Measurements from ENCODE around the gene MECR.

Gene MECR

GRCh38 chr1:29180497-29181412 is 50.0 kb downstream of the MECR start:
- DNase-seq (ENCODE audit: extremely low read depth, insufficient read length), result no peak
- peak overlapping the region; percentile 99 for H3K4me3 ChIP-seq (replicated peaks; ENCODE audit: low read depth, low read length)
- H3K27me3 ChIP-seq (replicated peaks; ENCODE audit: control insufficient read depth, insufficient read depth, low read length), result no peaks in the 10 kb centered on the region
- H3K36me3 ChIP-seq (ENCODE audit: control insufficient read depth, insufficient read depth, low read length), result 0 out of 2 replicates have a peak, but pooled peaks cover 2% of the 10 kb centered on the region
- TF ChIP-seq CTCF (IDR thresholded peaks at IDR 0.05; ENCODE audit: insufficient read depth, low read length, poor library complexity, severe bottlenecking), result no peak

GRCh38 chr1:29179641-29180184 is 51.0 kb downstream of the MECR start:
- 0 out of 2 replicates have a peak, but pooled peaks cover 2% of the 10 kb centered on the region for H3K36me3 ChIP-seq (ENCODE audit: control insufficient read depth, insufficient read depth, low read length)
- no peaks in the 10 kb centered on the region for H3K27me3 ChIP-seq (replicated peaks; ENCODE audit: control insufficient read depth, insufficient read depth, low read length)
- TF ChIP-seq CTCF (IDR thresholded peaks at IDR 0.05; ENCODE audit: insufficient read depth, low read length, poor library complexity, severe bottlenecking), result no peak
- H3K4me3 ChIP-seq (replicated peaks; ENCODE audit: low read depth, low read length), result peak overlapping the region; percentile 99
- DNase-seq (ENCODE audit: extremely low read depth, insufficient read length), result no peak

GRCh38 chr1:29177022-29177705 is 53.6 kb downstream of the MECR start:
- no peak for TF ChIP-seq CTCF (IDR thresholded peaks at IDR 0.05; ENCODE audit: insufficient read depth, low read length, poor library complexity, severe bottlenecking)
- DNase-seq (ENCODE audit: extremely low read depth, insufficient read length), result no peak
- no peak overlapping the region for H3K4me3 ChIP-seq (replicated peaks; ENCODE audit: low read depth, low read length)
- H3K27me3 ChIP-seq (replicated peaks; ENCODE audit: control insufficient read depth, insufficient read depth, low read length), result no peaks in the 10 kb centered on the region
- 0 out of 2 replicates have a peak, but pooled peaks cover 4% of the 10 kb centered on the region for H3K36me3 ChIP-seq (ENCODE audit: control insufficient read depth, insufficient read depth, low read length)

- no peak for DNase-seq (ENCODE audit: extremely low read depth, insufficient read length)
- no peak for TF ChIP-seq CTCF (IDR thresholded peaks at IDR 0.05; ENCODE audit: insufficient read depth, low read length, poor library complexity, severe bottlenecking)
- Histone ChIP-seq H3K27me3 (replicated peaks; ENCODE audit: control insufficient read depth, insufficient read depth, low read length) (no peaks in the 10 kb centered on the region), H3K4me3 (replicated peaks; ENCODE audit: low read depth, low read length) (no peak overlapping the region), H3K36me3 (ENCODE audit: control insufficient read depth, insufficient read depth, low read length) (0 out of 2 replicates have a peak, but pooled peaks cover 4% of the 10 kb centered on the region)
Measured at GRCh38 chr1:29176576-29176975, 54.2 kb downstream of the MECR start.

GRCh38 chr1:29172415-29172939 is 58.3 kb downstream of the MECR start:
- DNase-seq (ENCODE audit: extremely low read depth, insufficient read length), result no peak
- H3K36me3 ChIP-seq (ENCODE audit: control insufficient read depth, insufficient read depth, low read length), result 0 out of 2 replicates have a peak, but pooled peaks cover 1% of the 10 kb centered on the region
- no peaks in the 10 kb centered on the region for H3K27me3 ChIP-seq (replicated peaks; ENCODE audit: control insufficient read depth, insufficient read depth, low read length)
- H3K4me3 ChIP-seq (replicated peaks; ENCODE audit: low read depth, low read length), result no peak overlapping the region
- no peak for TF ChIP-seq CTCF (IDR thresholded peaks at IDR 0.05; ENCODE audit: insufficient read depth, low read length, poor library complexity, severe bottlenecking)

Measured in GM06990 (cell line).